Measurements from ENCODE around the gene BABAM2.
"Not testable (repeated sequence)": the region's sequence is repeated elsewhere in the genome, so short reads cannot be mapped to it uniquely, and the experiment has no call there.

Gene BABAM2

DNA sequence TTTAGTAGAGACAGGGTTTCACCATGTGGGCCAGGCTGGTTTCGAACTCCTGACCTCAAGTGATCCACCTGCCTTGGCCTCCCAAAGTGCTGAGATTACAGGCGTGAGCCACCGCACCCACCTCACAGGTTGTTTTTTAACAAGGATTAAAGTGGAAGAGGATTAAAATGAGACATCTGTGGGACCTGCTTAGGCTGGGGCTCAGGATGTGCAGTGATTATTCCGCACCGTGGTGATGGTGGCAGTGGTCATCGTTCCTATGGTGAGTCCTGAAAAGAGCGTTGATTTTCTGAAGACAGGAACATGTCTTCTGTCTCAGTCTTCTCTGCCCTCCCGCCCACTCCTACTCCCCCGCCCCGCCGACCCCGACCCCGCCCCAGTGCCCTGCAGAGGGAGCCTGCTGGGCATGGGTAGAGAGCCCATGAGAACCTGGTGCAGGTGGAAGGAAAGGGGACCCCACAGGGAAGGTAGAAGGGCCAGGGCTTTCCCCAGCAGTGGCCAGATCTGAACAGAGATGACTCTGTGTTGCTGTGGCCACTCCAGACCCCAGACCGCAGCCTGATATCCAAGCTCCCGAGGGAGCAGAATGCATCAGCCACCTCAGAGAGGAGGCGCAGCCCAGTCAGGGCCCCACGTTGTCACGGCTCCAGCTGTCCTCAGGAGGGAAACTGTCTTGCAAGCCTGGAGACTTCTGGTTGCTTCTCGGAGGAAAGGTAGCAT, 467.6 kb downstream of the BABAM2 start:
- no peak for DNase-seq (ENCODE audit: low read depth in 2 of 2)

DNA sequence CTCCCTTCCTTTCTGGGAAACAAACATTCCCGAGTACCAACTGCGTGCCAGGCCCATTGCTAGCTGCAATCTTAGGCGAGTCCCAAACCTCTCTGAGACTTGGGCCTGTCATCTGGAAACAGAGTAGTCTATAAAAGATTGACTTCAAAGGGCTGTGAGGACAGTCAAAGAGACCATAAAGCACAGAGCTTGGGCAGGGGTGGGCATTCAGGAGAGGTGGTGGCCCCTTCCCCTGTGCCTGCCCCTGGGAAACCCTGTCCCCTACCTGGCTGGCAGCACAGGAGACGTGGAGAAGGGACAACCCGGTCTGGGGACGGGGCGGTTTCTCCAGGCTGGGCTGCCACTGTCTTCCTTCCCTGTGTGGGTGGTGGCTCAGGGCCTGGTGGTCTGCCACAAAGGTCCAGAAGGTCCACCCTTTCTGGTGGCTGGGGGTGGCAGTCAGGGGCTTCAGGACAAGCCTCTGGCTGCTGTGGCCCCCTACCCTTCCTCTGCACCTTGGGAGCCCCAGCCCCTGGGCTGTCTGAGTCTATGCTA, 468.2 kb downstream of the BABAM2 start:
- no peak for DNase-seq (ENCODE audit: low read depth in 2 of 2)

DNA sequence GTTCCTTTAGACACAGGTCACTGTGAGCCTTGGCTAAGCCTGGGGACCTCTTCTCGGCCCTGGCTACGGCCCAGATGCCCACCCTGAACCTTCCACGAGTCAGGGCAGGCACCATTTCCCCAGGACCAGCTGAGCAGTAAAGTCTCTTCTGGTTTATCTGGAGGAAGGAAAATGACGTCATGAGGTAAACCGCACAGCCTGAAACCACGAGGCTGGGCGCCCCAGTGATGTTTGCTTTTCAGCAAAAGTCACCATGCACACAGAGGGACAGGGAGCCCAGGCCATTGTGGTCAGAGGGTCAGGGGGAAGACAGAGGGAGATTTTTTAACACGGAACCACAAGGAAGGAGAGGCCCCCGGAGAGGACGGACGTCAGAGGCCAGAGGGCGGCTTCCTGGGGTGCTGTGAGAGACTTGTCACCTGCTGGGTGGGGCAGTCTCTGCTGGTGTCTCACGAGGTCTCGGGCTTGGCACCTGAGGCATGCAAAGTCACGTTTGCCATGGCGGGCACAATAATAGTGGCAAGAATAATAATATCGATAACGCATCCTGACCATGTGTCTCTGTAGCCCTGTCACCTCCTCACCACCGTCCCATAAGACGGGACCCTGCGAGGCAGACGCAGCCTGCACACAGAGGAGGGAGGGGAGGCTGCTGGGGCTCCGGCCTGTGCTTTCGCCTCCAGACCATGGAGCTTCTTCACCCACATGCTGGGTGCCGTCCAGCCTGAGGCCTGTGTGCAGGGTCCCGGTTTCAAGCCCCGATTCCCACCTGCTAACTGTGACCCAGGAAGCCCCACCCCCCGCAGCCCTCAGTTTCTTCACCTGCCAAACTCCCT, 468.9 kb downstream of the BABAM2 start:
- DNase-seq (ENCODE audit: low read depth in 2 of 2) = peak; percentile 68 to 79

DNA sequence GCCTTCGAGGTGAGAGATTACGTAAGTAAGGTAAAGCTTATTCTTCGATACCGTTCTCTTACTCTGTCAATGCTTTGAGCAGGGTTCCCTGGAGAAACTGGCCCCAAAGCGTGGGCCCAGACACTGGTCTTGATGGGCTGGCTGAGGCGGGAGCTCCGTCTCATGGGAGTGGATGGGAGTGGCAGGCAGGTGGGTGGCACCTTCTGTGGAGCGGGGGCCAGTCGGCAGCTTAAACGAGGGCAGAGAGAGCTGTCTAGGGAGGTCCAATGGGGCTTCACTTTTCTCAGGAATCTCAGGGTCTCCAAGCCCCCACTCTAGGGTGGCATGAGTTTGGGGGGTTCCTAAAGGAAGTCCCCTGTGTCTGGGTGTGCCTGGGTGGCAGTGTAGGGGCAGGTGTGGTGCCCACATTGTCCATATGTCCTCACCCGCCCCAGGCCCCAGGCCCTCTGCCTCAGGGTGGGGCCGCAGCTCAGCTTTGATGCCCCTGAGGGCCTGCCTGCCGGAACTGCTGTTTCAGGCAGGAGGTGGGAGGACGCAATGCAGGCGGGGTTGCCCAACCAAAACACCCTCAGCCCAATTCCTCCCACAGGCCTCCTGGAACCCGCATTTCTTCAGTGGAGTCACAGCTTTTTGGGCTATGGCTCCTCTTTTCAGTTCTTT, 469.7 kb downstream of the BABAM2 start:
- DNase-seq (ENCODE audit: low read depth in 2 of 2) = no peak

DNA sequence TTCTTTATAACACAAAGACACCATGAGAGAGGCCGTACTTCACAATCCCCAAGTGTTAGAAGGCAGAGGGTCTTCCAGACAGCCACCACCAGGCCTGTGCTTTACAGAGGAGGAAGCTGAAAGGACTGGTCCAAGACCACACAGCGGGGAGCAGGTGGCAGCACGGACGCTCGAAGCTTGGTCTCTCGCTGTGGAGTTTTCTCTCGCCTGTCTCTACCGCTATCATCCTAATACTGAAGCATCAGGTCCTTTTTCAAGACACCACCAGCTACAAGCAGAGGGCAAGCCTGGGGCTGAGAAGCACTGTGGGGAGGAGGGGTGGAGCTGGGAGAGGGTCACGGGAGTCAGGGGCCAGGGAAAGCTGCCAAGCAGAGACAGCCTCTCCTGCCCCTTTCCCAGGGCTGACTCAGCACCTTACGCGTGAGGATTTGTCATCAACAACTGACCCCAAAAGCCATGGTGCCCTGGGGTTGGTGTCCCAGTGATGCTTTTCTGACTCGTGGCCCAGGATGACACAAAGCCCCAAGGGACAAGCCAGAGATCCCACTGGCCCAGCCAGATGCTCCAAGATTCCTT, 470.3 kb downstream of the BABAM2 start:
- no peak for DNase-seq (ENCODE audit: low read depth in 2 of 2)

DNA sequence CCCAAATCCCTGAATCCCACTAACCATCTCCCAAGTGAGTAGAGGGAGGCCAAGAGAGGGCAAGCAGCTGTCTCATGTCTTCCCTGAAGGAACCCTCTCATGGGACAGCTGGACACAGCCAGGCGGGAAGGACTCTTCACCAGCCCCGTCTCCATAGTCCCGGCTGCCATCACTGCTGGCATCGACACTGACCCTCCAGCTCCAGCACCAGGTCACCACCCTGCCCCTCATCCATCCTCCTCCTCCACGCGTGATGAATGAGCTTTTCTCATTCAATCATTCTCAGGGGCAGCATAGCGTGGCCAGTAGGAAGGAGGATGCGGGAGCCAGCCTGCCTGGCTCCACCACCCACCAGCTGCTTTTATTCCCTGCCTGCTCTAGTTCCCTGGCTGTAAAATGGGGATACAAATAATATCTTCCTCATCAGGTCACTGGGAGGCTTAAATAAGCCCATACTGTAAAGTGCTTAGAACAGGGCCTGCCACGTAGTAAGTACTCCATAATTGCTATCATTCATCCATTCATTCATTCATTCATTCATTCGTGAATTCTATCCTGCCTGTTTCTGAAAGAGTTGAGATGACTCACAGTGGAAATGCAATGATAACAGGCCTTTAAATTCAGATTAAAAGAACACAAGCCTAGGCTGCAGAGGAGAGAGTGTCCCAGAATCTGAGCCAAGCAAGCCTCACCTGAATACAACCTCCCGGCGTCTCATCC, 471.6 kb downstream of the BABAM2 start:
- DNase-seq (ENCODE audit: low read depth in 2 of 2) = no peak

DNA sequence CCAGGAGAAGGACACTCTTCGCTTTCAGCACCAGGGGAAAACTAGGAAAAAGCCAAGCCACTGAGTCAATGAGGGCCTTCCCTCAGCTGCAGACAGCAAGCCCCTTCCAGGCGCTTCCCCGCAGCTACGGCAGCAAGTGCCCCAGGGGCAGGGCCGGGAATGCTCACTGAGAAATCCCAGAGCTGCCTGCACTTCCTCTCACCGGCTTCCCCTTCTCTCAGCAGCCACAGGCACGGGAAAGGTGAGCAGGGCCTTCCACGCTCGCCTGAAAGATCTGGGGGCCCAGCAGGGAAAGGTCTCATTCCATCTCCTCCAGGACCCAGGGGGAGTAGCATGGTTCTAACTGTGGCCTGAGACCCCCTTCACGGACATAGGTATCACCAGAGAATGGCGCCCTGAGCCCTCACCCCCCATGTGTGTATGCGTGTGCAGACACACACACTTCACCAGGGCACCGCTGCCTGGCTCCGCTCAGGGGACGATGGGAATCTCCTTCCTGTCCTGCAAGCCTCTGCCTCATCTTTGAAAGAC, 472.5 kb downstream of the BABAM2 start:
- DNase-seq (ENCODE audit: low read depth in 2 of 2) = no peak

DNA sequence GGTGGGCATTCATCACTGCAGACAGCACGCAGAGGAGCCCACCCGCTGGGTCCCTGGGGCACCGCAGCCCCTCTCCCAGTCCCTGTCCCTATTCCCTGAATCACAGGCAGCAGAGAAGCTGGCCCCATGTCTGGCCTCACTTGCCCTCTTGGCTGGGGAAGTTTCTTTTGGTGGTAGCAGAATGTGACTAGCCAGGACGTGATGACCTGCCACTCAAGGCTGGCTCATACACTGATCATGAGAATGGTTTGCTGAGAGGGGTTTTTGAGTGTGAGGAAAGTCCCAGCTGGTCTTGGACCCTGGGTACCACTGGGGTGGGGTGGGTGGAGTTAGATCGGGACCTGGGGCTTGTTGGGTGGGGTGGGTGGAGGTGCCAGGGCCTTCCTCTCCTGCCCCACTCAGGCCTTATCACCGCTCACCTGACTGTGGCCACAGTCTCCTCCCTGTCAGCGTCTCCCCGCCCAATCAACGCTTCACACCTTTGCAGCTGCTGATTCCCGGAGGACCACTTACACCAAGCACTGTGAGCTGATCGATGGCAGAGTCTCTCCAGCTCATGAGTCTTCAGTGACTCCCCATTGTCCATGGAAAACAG, 473.3 kb downstream of the BABAM2 start:
- no peak for DNase-seq (ENCODE audit: low read depth in 2 of 2)

DNA sequence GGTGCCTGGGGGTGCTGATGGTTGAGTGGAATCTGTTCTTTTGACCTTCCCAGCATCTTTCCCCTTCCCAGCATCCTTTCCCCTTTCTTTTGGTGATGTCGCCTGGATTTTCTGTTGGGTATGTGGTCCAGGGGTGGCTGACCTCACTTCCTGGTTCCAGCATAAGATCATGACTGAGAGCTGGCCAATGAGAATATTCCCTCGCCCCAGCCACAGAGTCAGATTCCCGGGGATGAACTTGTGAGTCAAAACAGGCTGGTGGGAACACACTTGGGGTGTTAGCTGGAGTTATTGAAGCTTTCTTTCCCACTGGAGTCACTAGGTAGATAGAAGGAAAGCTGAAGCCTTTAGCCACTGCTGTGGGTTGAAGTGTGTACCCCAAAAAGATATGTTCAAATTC, 474.1 kb downstream of the BABAM2 start:
- DNase-seq (ENCODE audit: low read depth in 2 of 2) = no peak

DNA sequence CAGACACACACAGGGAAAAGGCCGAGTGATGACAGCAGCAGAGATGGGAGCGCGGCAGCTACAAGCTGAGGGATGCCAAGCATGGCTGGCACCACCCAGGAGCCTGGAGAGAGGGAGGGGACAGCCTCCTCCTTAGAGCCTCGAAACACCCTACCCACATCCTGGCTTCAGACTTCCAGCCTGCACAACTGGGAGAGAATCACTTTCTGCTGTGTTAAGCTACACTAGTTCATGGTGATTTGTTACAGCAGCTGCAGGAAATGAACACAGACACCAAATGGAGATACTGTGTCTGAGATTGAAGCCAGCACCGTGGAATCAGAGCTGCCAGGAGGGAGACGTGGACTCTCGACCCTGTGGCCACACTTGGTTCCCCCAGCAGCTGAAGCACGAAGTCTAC, 474.6 kb downstream of the BABAM2 start:
- DNase-seq (ENCODE audit: low read depth in 2 of 2) = no peak

DNA sequence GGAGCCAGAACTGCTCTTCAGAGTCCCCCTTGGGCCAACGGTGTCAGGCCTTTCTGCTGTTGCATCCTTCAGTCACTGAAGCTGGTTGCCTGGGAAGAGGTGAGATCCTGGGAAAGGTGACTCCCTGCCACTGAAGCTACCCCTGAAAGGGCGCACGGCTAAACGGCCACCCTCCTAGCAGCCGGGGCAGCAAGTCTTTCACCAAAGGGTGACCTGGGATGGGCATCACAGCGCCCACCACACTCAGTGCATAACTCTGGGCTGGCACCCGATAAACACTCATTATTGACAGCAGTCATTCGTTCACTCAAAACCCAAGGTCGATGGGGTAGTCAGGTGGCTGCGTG, 475.6 kb downstream of the BABAM2 start:
- DNase-seq (ENCODE audit: low read depth in 2 of 2) = no peak

DNA sequence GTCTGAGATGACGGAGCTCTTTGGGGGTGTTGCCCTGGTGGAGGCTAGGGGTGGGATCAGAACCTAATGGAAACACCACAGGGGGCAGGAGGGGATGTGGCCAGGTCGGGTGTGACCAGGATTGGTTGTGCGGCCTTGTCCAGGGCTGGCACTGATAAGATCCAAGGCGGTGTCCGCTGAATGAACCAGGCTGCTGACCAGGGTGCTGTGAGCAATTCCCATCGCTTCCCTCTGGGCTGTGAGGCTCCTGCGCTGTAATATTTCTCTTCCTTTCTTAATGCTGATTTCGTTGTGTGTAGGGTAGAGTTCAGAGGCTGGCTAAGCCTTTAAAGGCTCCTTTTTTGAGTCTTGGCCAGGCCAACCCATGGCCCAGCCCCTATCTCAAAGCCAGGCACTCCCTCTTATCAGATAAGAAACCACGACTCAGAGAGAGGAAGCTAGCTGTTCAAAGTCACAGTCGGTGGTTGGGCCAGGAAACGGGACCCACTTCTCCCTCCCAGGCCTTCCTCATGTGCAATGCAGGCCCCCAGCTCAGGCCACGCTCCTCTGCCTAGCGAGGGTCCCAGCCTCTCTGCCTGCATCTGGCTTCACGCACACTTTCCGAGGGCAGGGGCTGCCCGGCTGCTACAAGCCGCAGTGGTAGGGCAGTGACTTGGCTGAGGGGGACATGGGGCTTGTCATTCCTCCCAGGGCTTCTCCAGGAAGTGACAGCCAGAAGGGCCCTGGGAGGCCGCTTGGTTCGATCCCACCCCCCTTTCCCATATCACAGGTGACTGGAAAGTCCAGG, 476.2 kb downstream of the BABAM2 start:
- peak in 1 of 2 donors; percentile 45 for DNase-seq (ENCODE audit: low read depth in 2 of 2)

DNA sequence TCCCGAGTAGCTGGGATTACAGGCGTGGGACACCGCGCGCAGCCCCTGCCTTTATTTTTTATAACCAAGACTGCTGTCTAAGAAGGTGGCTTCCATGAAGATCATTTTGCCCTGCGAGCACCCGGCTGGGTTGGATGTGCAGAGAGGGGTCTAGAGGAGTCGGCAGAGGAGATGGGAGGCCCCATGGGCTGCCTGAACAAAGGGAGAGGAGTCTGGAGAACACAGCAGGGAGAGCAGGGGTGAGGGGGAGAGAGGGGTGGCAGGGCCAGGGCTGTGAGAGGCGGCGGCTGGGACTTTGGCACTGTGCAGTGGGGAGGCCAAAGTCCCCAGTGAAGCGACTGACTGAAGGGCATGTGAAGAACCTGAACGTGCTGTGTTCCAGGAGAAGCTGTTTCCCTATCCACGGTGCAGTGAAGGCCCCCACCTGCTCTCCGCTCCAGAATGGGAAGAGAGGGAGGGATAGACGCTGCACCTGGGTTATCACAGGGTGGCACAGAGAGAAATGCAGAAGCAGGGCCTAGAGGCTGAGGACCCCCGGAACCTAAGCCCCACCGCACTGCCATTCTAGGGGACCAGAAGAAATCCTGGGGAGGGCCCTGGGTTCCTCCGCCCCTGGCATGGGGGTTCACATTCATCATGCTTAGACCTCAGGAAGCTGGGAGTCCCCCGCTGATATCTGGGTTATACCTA, 477.3 kb downstream of the BABAM2 start:
- DNase-seq (ENCODE audit: low read depth in 2 of 2) = no peak

DNA sequence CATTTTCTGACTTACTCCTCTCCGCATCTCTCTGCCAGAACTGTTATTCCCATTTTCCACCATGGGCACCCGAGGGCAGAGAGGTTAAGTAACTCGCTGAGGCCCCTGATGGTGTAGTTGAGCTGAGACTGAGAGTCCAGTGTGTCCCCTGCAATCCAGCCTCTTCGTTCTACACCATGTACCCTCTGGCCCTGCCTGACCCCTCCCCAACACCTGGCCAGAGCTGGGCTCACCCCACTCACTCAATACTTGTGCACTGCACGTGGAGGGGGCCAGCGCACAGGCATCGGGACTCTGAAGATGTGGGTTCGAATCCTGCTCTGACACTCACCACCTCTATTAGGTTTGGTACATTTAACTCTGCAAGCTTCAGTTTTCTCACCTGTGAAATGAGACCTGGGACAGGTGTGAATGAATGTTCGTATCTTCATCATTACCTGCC, 477.8 kb downstream of the BABAM2 start:
- no peak for DNase-seq (ENCODE audit: low read depth in 2 of 2)

DNA sequence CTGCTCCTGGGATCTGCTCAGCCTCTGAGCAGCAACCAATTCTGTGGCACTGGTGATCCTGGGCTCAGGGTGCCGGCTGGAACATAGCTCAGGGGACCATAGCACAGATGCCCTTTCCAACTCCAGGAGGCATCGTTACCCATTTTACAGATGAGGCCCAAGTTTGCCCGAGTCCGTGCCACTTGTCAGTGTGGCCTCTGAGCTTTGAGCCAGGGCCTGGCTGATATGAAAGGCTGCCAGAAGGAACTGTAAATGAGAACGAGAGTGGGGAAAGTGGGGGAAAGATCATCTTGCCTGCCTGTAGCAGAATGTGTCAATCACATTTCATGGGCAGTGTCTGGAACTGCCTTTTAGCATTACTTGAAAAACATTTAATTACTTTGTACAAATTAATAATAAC, 478.8 kb downstream of the BABAM2 start:
- DNase-seq (ENCODE audit: low read depth in 2 of 2) = no peak

DNA sequence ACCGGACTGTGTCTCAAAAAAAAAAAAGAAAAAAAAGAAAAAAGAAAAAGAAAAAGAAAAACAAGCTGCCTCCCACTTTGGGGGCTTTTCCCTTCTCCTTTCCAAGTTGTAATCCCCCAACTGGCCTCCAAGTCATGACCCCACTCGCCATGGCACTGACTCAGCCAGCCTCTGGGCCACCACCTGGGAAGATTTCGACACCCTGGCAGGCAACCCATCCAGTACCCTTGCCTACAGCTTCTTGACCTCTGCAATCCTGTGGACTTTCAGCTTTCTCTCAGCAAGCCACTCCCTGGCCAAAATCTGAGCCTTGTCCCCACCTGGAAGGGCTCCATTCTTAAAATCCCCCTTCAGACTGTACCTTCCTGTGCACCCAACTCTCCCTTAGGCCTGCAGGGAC, 479.8 kb downstream of the BABAM2 start:
- no peak for DNase-seq (ENCODE audit: low read depth in 2 of 2)

DNA sequence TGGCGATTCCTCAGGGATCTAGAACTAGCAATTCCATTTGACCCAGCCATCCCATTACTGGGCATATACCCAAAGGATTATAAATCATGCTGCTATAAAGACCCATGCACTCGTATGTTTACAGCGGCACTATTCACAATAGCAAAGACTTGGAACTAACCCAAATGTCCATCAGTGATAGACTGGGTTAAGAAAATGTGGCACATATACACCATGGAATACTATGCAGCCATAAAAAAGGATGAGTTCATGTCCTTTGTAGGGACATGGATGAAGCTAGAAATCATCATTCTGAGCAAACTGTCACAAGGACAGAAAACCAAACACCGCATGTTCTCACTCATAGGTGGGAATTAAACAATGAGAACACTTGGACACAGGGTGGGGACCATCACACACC, 481.2 kb downstream of the BABAM2 start:
- DNase-seq (ENCODE audit: low read depth in 2 of 2) = not testable (repeated sequence)

DNA sequence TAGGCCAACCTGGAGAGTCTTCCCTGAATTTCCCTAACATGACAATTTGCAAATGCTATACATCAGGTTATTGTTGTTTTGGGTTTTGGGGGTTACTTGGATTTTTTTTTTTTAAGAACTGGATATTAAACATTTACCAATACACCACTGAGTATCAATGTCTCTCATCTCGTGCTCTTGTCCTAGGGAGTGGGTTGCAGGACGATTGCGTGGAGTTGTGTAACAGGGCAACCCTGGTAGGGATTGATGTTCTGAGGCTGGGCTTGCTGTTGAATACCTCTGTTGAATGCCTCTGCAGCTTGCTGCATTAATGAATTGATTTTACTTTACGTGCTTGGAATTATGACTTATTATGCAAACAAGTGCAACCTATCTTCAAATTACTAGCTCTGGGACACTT, 483.3 kb downstream of the BABAM2 start:
- no peak for DNase-seq (ENCODE audit: low read depth in 2 of 2)

DNA sequence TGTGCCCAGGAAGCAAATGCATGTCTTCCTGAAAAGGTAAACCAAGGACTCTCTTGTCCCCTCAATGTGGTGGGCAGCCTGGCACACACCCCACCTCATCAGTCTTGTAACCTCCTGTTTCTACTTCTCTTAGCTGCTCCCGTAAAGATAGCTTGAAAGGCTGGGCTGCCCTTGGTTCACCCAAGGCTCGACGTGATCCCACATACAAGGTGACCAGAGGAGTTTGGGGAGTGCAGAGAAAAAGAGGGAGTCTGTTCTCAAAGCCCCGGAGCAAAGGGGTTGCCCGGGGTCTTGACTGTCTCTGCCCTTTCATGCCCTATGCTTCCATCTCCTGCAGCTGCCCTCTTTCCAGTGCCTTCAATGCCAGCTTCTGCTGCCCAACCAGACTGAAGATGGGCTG, 483.8 kb downstream of the BABAM2 start:
- DNase-seq (ENCODE audit: low read depth in 2 of 2) = no peak
